ENCODE measurements around the gene DOC2A. TPM values are rescaled to one million over a fixed set of nuclear protein-coding genes. Genes with fewer than 3 reads are reported as not detected.

Gene DOC2A
- total RNA-seq, 2 experiments from 2014 or later, result 0.14 TPM

- intact Hi-C loops (cut with DNase I, micrococcal nuclease), result loop anchor here (1.0 to 10.0 kb wide), 12 partner anchors 20 to 1170 kb away; partner anchors contain the start of genes ASPHD1 (in 1 of the 2), ATXN2L (in 1 of the 2), CDIPT (in 1 of the 2) and FBXL19 (in 1 of the 2)
- TF ChIP-seq CTCF (IDR thresholded peaks at IDR 0.05), result no peak
- no peaks in the 10 kb centered on the region for H3K27me3 Mint-ChIP-seq
- H3K4me3 Mint-ChIP-seq, result peak overlapping the region; percentile 98
- H3K27ac ChIP-seq (ENCODE audit: low read depth in 1 of 2, low read length in 2 of 2), result peak overlapping the region; percentile 98
- H3K4me1 ChIP-seq (ENCODE audit: insufficient read depth, low read length), result peaks cover 29% of the 10 kb centered on the region
- DNase-seq, result peak in 7 of 14 experiments; percentile 56 to 77 (median 67)
- H3K36me3 ChIP-seq (ENCODE audit: insufficient read depth, low read length), result peaks cover 47% of the 10 kb centered on the region
- no peaks in the 10 kb centered on the region for H3K27me3 ChIP-seq (ENCODE audit: control insufficient read depth in 1 of 2, insufficient read depth in 2 of 2, low read length in 2 of 2)
- no peaks in the 10 kb centered on the region for H3K9me3 ChIP-seq (ENCODE audit: control insufficient read depth in 1 of 2, insufficient read depth in 1 of 2, low read length in 2 of 2)
- H3K4me1 Mint-ChIP-seq (ENCODE audit: low read depth), result peaks cover 33% of the 10 kb centered on the region
- CTCF ChIA-PET, result no interaction called here
- H3K4me3 ChIP-seq (ENCODE audit: low read length), result peak overlapping the region; percentile 83
- H3K27ac Mint-ChIP-seq, result peak overlapping the region; percentile 99
- H3K9me3 Mint-ChIP-seq, result no peaks in the 10 kb centered on the region
- peaks cover 70% of the 10 kb centered on the region for H3K36me3 Mint-ChIP-seq (ENCODE audit: low read depth)
- POLR2A ChIA-PET, result interaction anchor here (0.8 to 2.6 kb wide), 9 partner anchors 21 to 293 kb away, joined by 3 to 18 read pairs (median 5); partner anchors contain the start of genes ALDOA, CORO1A, KCTD13 and SEZ6L2
- no peak for ATAC-seq (ENCODE audit: poor library complexity)
Measured at GRCh38 chr16:29994600-29995323, 16.1 kb downstream of the DOC2A start.

GRCh38 chr16:29993903-29994599 lies 16.8 kb downstream of the DOC2A start:
- Histone ChIP-seq H3K4me1 (ENCODE audit: insufficient read depth, low read length) (peaks cover 27% of the 10 kb centered on the region), H3K27ac (ENCODE audit: low read depth in 1 of 2, low read length in 2 of 2) (peak overlapping the region; percentile 98), H3K36me3 (ENCODE audit: insufficient read depth, low read length) (peaks cover 47% of the 10 kb centered on the region), H3K27me3 (ENCODE audit: control insufficient read depth in 1 of 2, insufficient read depth in 2 of 2, low read length in 2 of 2) (no peaks in the 10 kb centered on the region), H3K4me3 (ENCODE audit: low read length) (no peak overlapping the region), H3K9me3 (ENCODE audit: control insufficient read depth in 1 of 2, insufficient read depth in 1 of 2, low read length in 2 of 2) (no peaks in the 10 kb centered on the region)
- Mint-ChIP-seq H3K4me1 (ENCODE audit: low read depth) (peaks cover 33% of the 10 kb centered on the region), H3K4me3 (peak overlapping the region; percentile 67), H3K27me3 (no peaks in the 10 kb centered on the region), H3K36me3 (ENCODE audit: low read depth) (peaks cover 70% of the 10 kb centered on the region), H3K9me3 (no peaks in the 10 kb centered on the region), H3K27ac (peak overlapping the region; percentile 99)
- TF ChIP-seq CTCF (IDR thresholded peaks at IDR 0.05), result no peak
- intact Hi-C loops (cut with DNase I, micrococcal nuclease), result loop anchor here (1.0 to 10.0 kb wide), 7 partner anchors 20 to 1169 kb away; partner anchors contain the start of genes ASPHD1 (in 1 of the 2), ATXN2L (in 1 of the 2), FBXL19 (in 1 of the 2) and KCTD13 (in 1 of the 2)
- POLR2A ChIA-PET, result interaction anchor here (0.6 to 1.3 kb wide), 4 partner anchors 20 to 167 kb away, joined by 3 to 4 read pairs (median 4); partner anchors contain the start of genes KCTD13 and TAOK2
- no peak for DNase-seq
- CTCF ChIA-PET, result no interaction called here
- no peak for ATAC-seq (ENCODE audit: poor library complexity)

- Mint-ChIP-seq H3K9me3 (no peaks in the 10 kb centered on the region), H3K27ac (no peak overlapping the region), H3K27me3 (no peaks in the 10 kb centered on the region), H3K4me1 (ENCODE audit: low read depth) (peaks cover 33% of the 10 kb centered on the region), H3K36me3 (ENCODE audit: low read depth) (peaks cover 73% of the 10 kb centered on the region), H3K4me3 (peak overlapping the region; percentile 71)
- CTCF ChIA-PET, result no interaction called here
- Histone ChIP-seq H3K4me1 (ENCODE audit: insufficient read depth, low read length) (peaks cover 27% of the 10 kb centered on the region), H3K27me3 (ENCODE audit: control insufficient read depth in 1 of 2, insufficient read depth in 2 of 2, low read length in 2 of 2) (no peaks in the 10 kb centered on the region), H3K4me3 (ENCODE audit: low read length) (no peak overlapping the region), H3K27ac (ENCODE audit: low read depth in 1 of 2, low read length in 2 of 2) (no peak overlapping the region), H3K9me3 (ENCODE audit: control insufficient read depth in 1 of 2, insufficient read depth in 1 of 2, low read length in 2 of 2) (no peaks in the 10 kb centered on the region), H3K36me3 (ENCODE audit: insufficient read depth, low read length) (peaks cover 55% of the 10 kb centered on the region)
- intact Hi-C loops (cut with DNase I, micrococcal nuclease), result loop anchor here in 1 of 2 experiments (5.0 to 10.0 kb wide), 4 partner anchors 91 to 1169 kb away; partner anchors contain the start of genes ASPHD1, ATXN2L, FBXL19 and SRCAP
- POLR2A ChIA-PET, result interaction anchor here (0.6 to 1.1 kb wide), 3 partner anchors 19 to 143 kb away, joined by 3 to 4 read pairs (median 3); partner anchors contain the start of genes KCTD13 and TAOK2
- DNase-seq (no peak), ATAC-seq (ENCODE audit: poor library complexity) (no peak)
- TF ChIP-seq CTCF (IDR thresholded peaks at IDR 0.05), result no peak
Measured at GRCh38 chr16:29993191-29993902, 17.5 kb downstream of the DOC2A start.

Measured in CD4-positive, alpha-beta T cell (primary cell).